Activated CD8-positive, alpha-beta T cell treated with anti-CD3 and anti-CD28 coated beads for 36 hours (primary cell): Measurements from ENCODE around the gene ICAM2. TPM values are rescaled to one million over a fixed set of nuclear protein-coding genes. Genes with fewer than 3 reads are reported as not detected.

Experiments used
- ATAC-seq: fragments of 200-7000 bp; cut with Tn5 transposase; one replicate; pipeline ENCODE4 v1.10.0; 2021; ENCODE audit warnings: mild to moderate bottlenecking, moderate library complexity
- CTCF ChIA-PET: fragments of 350-600 bp; sonication (Branson Sonifier 250); formaldehyde crosslinking; loops from one replicate; lab custom pipeline; 2021; ENCODE audit warnings: antibody characterized with exemption; lab: Charles Lee
- POLR2A ChIA-PET: fragments of 350-600 bp; sonication (Branson Sonifier 250); formaldehyde crosslinking; loops from one replicate; lab custom pipeline; 2021; ENCODE audit warnings: antibody characterized with exemption; lab: Charles Lee
- DNase-seq: peaks from one replicate; pipeline ENCODE4 v3.0.0-alpha.2; 2020
- H3K27ac Mint-ChIP-seq: one replicate; pipeline ENCODE4 v1.8.0; 2021; ENCODE audit warnings: mild to moderate bottlenecking, mixed read lengths
- H3K27me3 Mint-ChIP-seq: one replicate; pipeline ENCODE4 v1.8.0; 2021; ENCODE audit warnings: mixed read lengths
- H3K36me3 Mint-ChIP-seq: one replicate; pipeline ENCODE4 v1.8.0; 2021; ENCODE audit warnings: low read depth, mixed read lengths
- H3K4me1 Mint-ChIP-seq: one replicate; pipeline ENCODE4 v1.8.0; 2021; ENCODE audit warnings: low read depth, mixed read lengths
- H3K4me3 Mint-ChIP-seq: one replicate; pipeline ENCODE4 v1.8.0; 2021; ENCODE audit warnings: mild to moderate bottlenecking, moderate library complexity, mixed read lengths
- H3K9me3 Mint-ChIP-seq: one replicate; pipeline ENCODE4 v1.8.0; 2021; ENCODE audit warnings: mixed read lengths
- CTCF ChIP-seq: fragments of 200-600 bp; IDR thresholded peaks from one replicate; pipeline ENCODE4 v1.8.0; 2022; ENCODE audit warnings: antibody characterized with exemption, mild to moderate bottlenecking
- intact Hi-C: fragments of 100-400 bp; cut with micrococcal nuclease; formaldehyde crosslinking; loops from one replicate; pipeline ENCODE4 v1.10.0; 2022
- total RNA-seq, 2 experiments: library from RNA; stranded (reverse); gene quantifications; one replicate each; pipeline ENCODE4 v1.2.3, GENCODE V29; 2021

The ICAM2 gene
- total RNA-seq, 2 experiments from 2014 or later = 53.3 to 53.7 TPM

GRCh38 chr17:64005734-64006167, 14.7 kb downstream of the ICAM2 start:
- DNase-seq = no peak
- Mint-ChIP-seq H3K36me3 (peaks cover 19% of the 10 kb centered on the region), H3K9me3 (no peaks in the 10 kb centered on the region), H3K4me1 (peaks cover 35% of the 10 kb centered on the region), H3K27ac (peak overlapping the region; percentile 72), H3K27me3 (no peaks in the 10 kb centered on the region), H3K4me3 (no peak overlapping the region)
- no peak for ATAC-seq
- ChIA-PET POLR2A (interaction anchor here (1.0 to 2.5 kb wide), 2 partner anchors 14 to 141 kb away, joined by 3 to 8 read pairs; partner anchors contain the start of gene ICAM2), CTCF (interaction anchor here (0.8 to 2.1 kb wide), 7 partner anchors 11 to 128 kb away, joined by 4 to 9 read pairs (median 5); no protein-coding TSS in a partner anchor)
- intact Hi-C loops = no loop called here
- TF ChIP-seq CTCF = no peak

- Mint-ChIP-seq H3K9me3 (no peaks in the 10 kb centered on the region), H3K27ac (peak overlapping the region; percentile 72), H3K4me3 (no peak overlapping the region), H3K36me3 (peaks cover 15% of the 10 kb centered on the region), H3K27me3 (no peaks in the 10 kb centered on the region), H3K4me1 (peaks cover 29% of the 10 kb centered on the region)
- TF ChIP-seq CTCF = no peak
- ChIA-PET POLR2A (interaction anchor here (1.0 to 2.5 kb wide), 3 partner anchors 12 to 141 kb away, joined by 3 to 8 read pairs (median 4); partner anchors contain the start of gene ICAM2), CTCF (interaction anchor here (0.7 to 2.1 kb wide), 7 partner anchors 11 to 139 kb away, joined by 3 to 9 read pairs (median 4); no protein-coding TSS in a partner anchor)
- intact Hi-C loops = no loop called here
- DNase-seq (no peak), ATAC-seq (no peak)
These were observed 15.3 kb downstream of the ICAM2 start for GRCh38 chr17:64004903-64005733.

- POLR2A ChIA-PET = interaction anchor here (1.2 to 2.5 kb wide), 2 partner anchors 13 to 16 kb away, joined by 4 to 8 read pairs; partner anchors contain the start of gene ICAM2
- CTCF ChIA-PET = interaction anchor here (1.1 to 1.3 kb wide), 2 partner anchors 58 to 138 kb away, joined by 3 to 4 read pairs; no protein-coding TSS in a partner anchor
- no peak for ATAC-seq
These were observed 16.1 kb downstream of the ICAM2 start for GRCh38 chr17:64004218-64004770.

GRCh38 chr17:64003526-64004121, 16.8 kb downstream of the ICAM2 start:
- ATAC-seq (no peak), DNase-seq (no peak)
- Mint-ChIP-seq H3K4me3 (no peak overlapping the region), H3K36me3 (peaks cover 10% of the 10 kb centered on the region), H3K9me3 (no peaks in the 10 kb centered on the region), H3K27me3 (no peaks in the 10 kb centered on the region), H3K27ac (no peak overlapping the region), H3K4me1 (peaks cover 26% of the 10 kb centered on the region)
- CTCF ChIA-PET = interaction anchor here (1.1 kb wide), 2 partner anchors 13 to 57 kb away, joined by 3 to 4 read pairs; no protein-coding TSS in a partner anchor
- intact Hi-C loops = no loop called here
- POLR2A ChIA-PET = no interaction called here
- TF ChIP-seq CTCF = no peak

More at GRCh38 chr17:64004218-64004770, 16.1 kb downstream of the ICAM2 start:
- peaks cover 28% of the 10 kb centered on the region for H3K4me1 Mint-ChIP-seq
- H3K4me3 Mint-ChIP-seq = no peak overlapping the region
- no peaks in the 10 kb centered on the region for H3K9me3 Mint-ChIP-seq
- peaks cover 10% of the 10 kb centered on the region for H3K36me3 Mint-ChIP-seq
- TF ChIP-seq CTCF = no peak
- intact Hi-C loops = no loop called here
- peak overlapping the region; percentile 34 for H3K27ac Mint-ChIP-seq
- no peak for DNase-seq
- no peaks in the 10 kb centered on the region for H3K27me3 Mint-ChIP-seq
